B cell (primary cell): ENCODE results near the gene HNRNPU. TPM values are rescaled to one million over a fixed set of nuclear protein-coding genes. Genes with fewer than 3 reads are reported as not detected.
A peak's percentile ranks its signal among the peaks of the same experiment; 100 is the strongest.

Experiments used
- ATAC-seq: fragments of 200-7000 bp; cut with Tn5 transposase; one replicate; pipeline ENCODE4 v1.10.0; 2021; ENCODE audit warnings: low read depth, mild to moderate bottlenecking, moderate number of reproducible peaks, moderate library complexity
- CTCF ChIA-PET: fragments of 350-600 bp; sonication (Branson Sonifier 250); formaldehyde crosslinking; loops from one replicate; lab custom pipeline; 2021; ENCODE audit warnings: antibody characterized with exemption, inconsistent platforms; lab: Charles Lee
- POLR2A ChIA-PET: fragments of 350-600 bp; sonication (Branson Sonifier 250); formaldehyde crosslinking; loops from one replicate; lab custom pipeline; 2021; ENCODE audit warnings: antibody characterized with exemption; lab: Charles Lee
- DNase-seq: peaks from one replicate; pipeline ENCODE4 v3.0.0; 2013
- H2AFZ ChIP-seq: 2 replicates; pipeline ENCODE4 v1.6.1; 2012; ENCODE audit warnings: mild to moderate bottlenecking, low read depth, low read length; ENCODE audit not compliant: insufficient read depth, poor library complexity, severe bottlenecking
- H3K27ac ChIP-seq, 2 donors: 1 replicate in 1 of 2; 2 replicates in 1 of 2; pipeline ENCODE4 v1.5.1; 2012 to 2013; ENCODE audit warnings: low read length in 2 of 2, mild to moderate bottlenecking in 2 of 2, moderate library complexity in 1 of 2
- H3K27me3 ChIP-seq, 4 experiments: fragments of 200-600 bp in 1 of 4; sonication (generic) in 1 of 4; replicated peaks in 1 of 4; 1 replicate in 2 of 4; 2 replicates in 2 of 4; pipeline versions ENCODE4 v1.6.1 to v1.7.0; 2013 to 2016; ENCODE audit warnings: low read length in 3 of 4, mild to moderate bottlenecking in 2 of 4, mixed read lengths in 1 of 4, moderate library complexity in 1 of 4; ENCODE audit not compliant: insufficient read depth in 4 of 4, control insufficient read depth in 3 of 4; ENCODE audit errors: control extremely low read depth in 1 of 4
- H3K36me3 ChIP-seq, 2 experiments: replicated peaks in 1 of 2; 1 replicate in 1 of 2; 2 replicates in 1 of 2; pipeline versions ENCODE4 v1.6.1 to v1.7.1; 2013; ENCODE audit warnings: low read length in 1 of 2; ENCODE audit not compliant: insufficient read depth in 2 of 2, control insufficient read depth in 1 of 2; ENCODE audit errors: control extremely low read depth in 1 of 2, extremely low read depth in 1 of 2
- H3K4me1 ChIP-seq, 2 donors: fragments of 200-600 bp in 1 of 2; sonication (generic) in 1 of 2; 1 replicate in 1 of 2; 2 replicates in 1 of 2; pipeline versions ENCODE4 v1.5.1 to v1.6.1; 2013 to 2017; ENCODE audit warnings: low read length in 2 of 2; ENCODE audit not compliant: control insufficient read depth in 2 of 2, insufficient read depth in 2 of 2
- H3K4me2 ChIP-seq: replicated peaks from 2 replicates; pipeline ENCODE3; 2012; ENCODE audit warnings: mild to moderate bottlenecking, low read depth, low read length; ENCODE audit not compliant: poor library complexity, severe bottlenecking
- H3K4me3 ChIP-seq, 5 experiments: fragments of 200-600 bp in 1 of 5; sonication (generic) in 1 of 5; 1 replicate in 3 of 5; 2 replicates in 2 of 5; pipeline versions ENCODE4 v1.5.1 to v1.7.0; 2011 to 2016; ENCODE audit warnings: low read length in 4 of 5, mild to moderate bottlenecking in 4 of 5, low read depth in 2 of 5, control low read depth in 1 of 5, moderate library complexity in 1 of 5; ENCODE audit not compliant: insufficient read depth in 1 of 5; ENCODE audit errors: control extremely low read depth in 1 of 5, extremely low read depth in 1 of 5
- H3K79me2 ChIP-seq: fragments of 200-600 bp; sonication (generic); one replicate; pipeline ENCODE4 v1.6.0; 2016; ENCODE audit warnings: low read length; ENCODE audit not compliant: control insufficient read depth, insufficient read depth
- H3K9ac ChIP-seq: fragments of 200-600 bp; sonication (generic); 2 replicates; pipeline ENCODE4 v1.6.1; 2017; ENCODE audit warnings: mild to moderate bottlenecking, low read length, moderate library complexity
- H3K9me3 ChIP-seq, 3 donors: one replicate each; pipeline versions ENCODE4 v1.6.1 to v1.7.1; 2013; ENCODE audit warnings: low read length in 2 of 3; ENCODE audit not compliant: control insufficient read depth in 2 of 3, insufficient read depth in 1 of 3; ENCODE audit errors: control extremely low read depth in 1 of 3
- H4K20me1 ChIP-seq: 2 replicates; pipeline ENCODE4 v1.6.0; 2012; ENCODE audit warnings: mild to moderate bottlenecking, low read length; ENCODE audit not compliant: insufficient read depth, control insufficient read depth, poor library complexity, severe bottlenecking
- H3K27ac Mint-ChIP-seq: one replicate; pipeline ENCODE4 v1.8.0; 2021; ENCODE audit warnings: mixed read lengths
- H3K27me3 Mint-ChIP-seq: one replicate; pipeline ENCODE4 v1.8.0; 2021; ENCODE audit warnings: mixed read lengths
- H3K4me1 Mint-ChIP-seq: one replicate; pipeline ENCODE4 v1.8.0; 2021; ENCODE audit warnings: mixed read lengths
- H3K4me3 Mint-ChIP-seq: one replicate; pipeline ENCODE4 v1.8.0; 2021; ENCODE audit warnings: mixed read lengths
- H3K9me3 Mint-ChIP-seq: one replicate; pipeline ENCODE4 v1.8.0; 2022; ENCODE audit warnings: mixed read lengths; ENCODE audit not compliant: insufficient read depth
- EZH2 ChIP-seq: IDR thresholded peaks from 2 replicates; pipeline ENCODE4 v1.6.1; 2012; ENCODE audit warnings: borderline replicate concordance, low read depth, mild to moderate bottlenecking, moderate library complexity, low read length; ENCODE audit not compliant: insufficient read depth, poor library complexity, severe bottlenecking
- WGBS: methylation state at CpG from one replicate; pipeline ENCODE4 v1.1.5; 2013; ENCODE audit warnings: missing lambda C conversion rate; ENCODE audit not compliant: insufficient coverage; 5-methylcytosine and 5-hydroxymethylcytosine counted together
- intact Hi-C: fragments of 100-400 bp; cut with micrococcal nuclease; formaldehyde crosslinking; loops from one replicate; pipeline ENCODE4 v1.10.0; 2022
- polyA plus RNA-seq: library from polyadenylated mRNA; depleted of rRNA; stranded (reverse); fragments of >200 nt; gene quantifications from 2 replicates; pipeline ENCODE4 v1.2.3, GENCODE V29; 2012
- total RNA-seq, 2 donors: library from RNA; stranded (reverse); fragments of 120-200 nt in 1 of 2; gene quantifications; 1 replicate in 1 of 2; 2 replicates in 1 of 2; pipeline versions ENCODE4 v1.2.3 to v1.2.4, GENCODE V29; 2013 to 2022
- TF ChIP-seq, protein P1 (sequence below): fragments of 200-600 bp; IDR thresholded peaks from one replicate; pipeline ENCODE4 v1.8.0; 2022; ENCODE audit warnings: antibody characterized with exemption, mild to moderate bottlenecking

The HNRNPU gene
- total and polyA plus RNA-seq, 2 donors (not counting 1 experiment from before 2014, with no cell fraction given) = 95.2 to 406 TPM

DNA sequence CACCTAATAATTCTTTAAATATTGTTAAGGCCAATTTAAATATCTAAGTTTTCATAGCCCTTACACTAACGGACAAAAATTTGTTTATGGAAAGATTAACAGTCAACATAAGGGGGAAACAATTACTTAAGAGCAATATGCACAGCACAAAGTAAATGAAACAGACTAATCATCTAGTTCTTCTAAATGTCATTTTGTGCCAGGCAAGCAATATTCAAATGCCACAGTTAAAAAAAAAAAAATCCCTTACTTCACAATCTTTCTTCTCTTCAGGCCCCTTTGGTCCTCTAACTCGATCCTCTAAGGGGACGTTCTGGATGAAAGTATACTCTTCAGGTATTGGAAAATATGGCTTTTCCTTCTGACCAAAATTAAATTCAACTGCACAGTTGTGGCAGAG is 6.6 kb downstream of the HNRNPU start:
- ChIA-PET CTCF (interaction anchor here (1.0 to 1.9 kb wide), 2 partner anchors 11 to 185 kb away, joined by 4 to 9 read pairs; no protein-coding TSS in a partner anchor), POLR2A (interaction anchor here (0.9 to 1.0 kb wide), 2 partner anchors 22 to 113 kb away, joined by 4 read pairs; no protein-coding TSS in a partner anchor)
- no peak overlapping the region for H3K27ac ChIP-seq
- intact Hi-C loops = no loop called here
- no peak for DNase-seq
- H3K4me1 Mint-ChIP-seq = peaks cover 73% of the 10 kb centered on the region
- H3K27ac Mint-ChIP-seq = no peak overlapping the region
- H3K9me3 ChIP-seq = no peaks in the 10 kb centered on the region
- H2AFZ ChIP-seq = no peak overlapping the region
- H3K36me3 ChIP-seq = peaks cover 9 to 84% of the 10 kb centered on the region in 2 experiments
- no peak for ATAC-seq
- no peak overlapping the region for H3K4me2 ChIP-seq
- no peak for TF ChIP-seq EZH2
- TF ChIP-seq, protein P1, sequence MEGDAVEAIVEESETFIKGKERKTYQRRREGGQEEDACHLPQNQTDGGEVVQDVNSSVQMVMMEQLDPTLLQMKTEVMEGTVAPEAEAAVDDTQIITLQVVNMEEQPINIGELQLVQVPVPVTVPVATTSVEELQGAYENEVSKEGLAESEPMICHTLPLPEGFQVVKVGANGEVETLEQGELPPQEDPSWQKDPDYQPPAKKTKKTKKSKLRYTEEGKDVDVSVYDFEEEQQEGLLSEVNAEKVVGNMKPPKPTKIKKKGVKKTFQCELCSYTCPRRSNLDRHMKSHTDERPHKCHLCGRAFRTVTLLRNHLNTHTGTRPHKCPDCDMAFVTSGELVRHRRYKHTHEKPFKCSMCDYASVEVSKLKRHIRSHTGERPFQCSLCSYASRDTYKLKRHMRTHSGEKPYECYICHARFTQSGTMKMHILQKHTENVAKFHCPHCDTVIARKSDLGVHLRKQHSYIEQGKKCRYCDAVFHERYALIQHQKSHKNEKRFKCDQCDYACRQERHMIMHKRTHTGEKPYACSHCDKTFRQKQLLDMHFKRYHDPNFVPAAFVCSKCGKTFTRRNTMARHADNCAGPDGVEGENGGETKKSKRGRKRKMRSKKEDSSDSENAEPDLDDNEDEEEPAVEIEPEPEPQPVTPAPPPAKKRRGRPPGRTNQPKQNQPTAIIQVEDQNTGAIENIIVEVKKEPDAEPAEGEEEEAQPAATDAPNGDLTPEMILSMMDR = no peak
- peaks cover 43 to 56% of the 10 kb centered on the region in 2 donors for H3K4me1 ChIP-seq
- H3K9ac ChIP-seq = no peak overlapping the region
- no peaks in the 10 kb centered on the region for H3K27me3 Mint-ChIP-seq
- no peak overlapping the region for H3K4me3 Mint-ChIP-seq
- H4K20me1 ChIP-seq = peaks cover 55% of the 10 kb centered on the region
- no peaks in the 10 kb centered on the region for H3K9me3 Mint-ChIP-seq
- peaks cover 89% of the 10 kb centered on the region for H3K79me2 ChIP-seq
- H3K27me3 ChIP-seq = no peaks in the 10 kb centered on the region
- no peak overlapping the region for H3K4me3 ChIP-seq
- WGBS = no CpG with 5 or more reads among the region's 3 CpGs

DNA sequence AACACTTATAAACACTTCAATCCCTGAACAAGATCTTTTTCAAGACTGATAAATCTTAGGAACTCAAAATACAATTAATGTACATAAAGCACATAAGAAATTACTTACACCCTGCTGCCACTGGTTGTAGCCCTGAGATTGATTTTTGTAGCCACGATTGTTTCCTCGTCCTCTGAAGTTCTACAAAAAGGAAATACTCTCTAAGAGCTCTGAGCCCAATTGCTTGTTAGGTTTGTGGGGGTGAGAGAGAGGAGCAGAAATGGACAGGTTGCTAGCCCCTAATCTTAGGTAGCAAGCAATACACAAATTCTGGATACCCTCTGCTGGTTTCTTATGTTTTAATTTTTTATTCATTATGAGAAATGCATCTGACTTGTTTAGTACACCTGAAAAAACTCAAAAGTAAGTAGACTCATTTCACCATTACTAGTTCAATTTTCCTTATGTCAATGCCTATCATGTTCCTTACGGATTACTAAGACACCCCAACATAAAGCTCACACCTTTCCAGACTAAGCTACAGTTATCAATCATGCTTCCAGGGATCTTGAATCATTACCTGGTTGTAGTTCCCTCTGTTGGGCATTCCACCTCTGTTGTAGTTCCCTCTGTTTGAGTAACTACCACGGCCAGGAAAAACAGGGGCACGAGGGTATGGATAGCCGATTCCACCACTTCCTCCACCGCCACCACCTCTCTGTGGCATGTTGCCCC is 9.3 kb downstream of the HNRNPU start:
- WGBS = 46% methylated on average over 3 of the region's 7 CpGs
- peak overlapping the region; percentile 5 for H3K4me3 Mint-ChIP-seq

More for the DNA sequence above, 9.3 kb downstream of the HNRNPU start:
- no peak for DNase-seq
- Histone ChIP-seq H3K4me1 (peaks cover 22 to 34% of the 10 kb centered on the region in 2 donors), H3K27ac (peak overlapping the region in 1 of 2 donors; percentile 52), H4K20me1 (peaks cover 28% of the 10 kb centered on the region), H3K4me3 (no peak overlapping the region), H3K4me2 (peak overlapping the region; percentile 2), H3K27me3 (no peaks in the 10 kb centered on the region), H3K9ac (no peak overlapping the region), H3K9me3 (no peaks in the 10 kb centered on the region), H3K79me2 (peaks cover 81% of the 10 kb centered on the region), H3K36me3 (peaks cover 13 to 85% of the 10 kb centered on the region in 2 experiments), H2AFZ (no peak overlapping the region)
- H3K27me3 Mint-ChIP-seq = no peaks in the 10 kb centered on the region
- no peak for TF ChIP-seq EZH2
- TF ChIP-seq, protein P1 = no peak
- intact Hi-C loops = no loop called here
- peak overlapping the region; percentile 64 for H3K27ac Mint-ChIP-seq
- POLR2A ChIA-PET = interaction anchor here (1.4 to 2.5 kb wide), 3 partner anchors 9 to 114 kb away, joined by 3 to 11 read pairs (median 6); partner anchors contain the start of genes COX20 and HNRNPU
- ATAC-seq = no peak
- peaks cover 50% of the 10 kb centered on the region for H3K4me1 Mint-ChIP-seq
- H3K9me3 Mint-ChIP-seq = no peaks in the 10 kb centered on the region
- CTCF ChIA-PET = interaction anchor here (2.4 to 4.4 kb wide), 2 partner anchors 54 to 187 kb away, joined by 12 to 27 read pairs; no protein-coding TSS in a partner anchor
